Activated B cell treated with CpG ODN at 0.5 μM for 24 hours (primary cell): ENCODE data around the gene CCDC149. TPM values are rescaled to one million over a fixed set of nuclear protein-coding genes. Genes with fewer than 3 reads are reported as not detected.

Experiments used
- ATAC-seq: fragments of 200-7000 bp; cut with Tn5 transposase; one replicate; pipeline ENCODE4 v1.10.0; 2021; ENCODE audit warnings: low read depth, mild to moderate bottlenecking, moderate library complexity
- CTCF ChIA-PET: fragments of 350-600 bp; sonication (Branson Sonifier 250); formaldehyde crosslinking; loops from one replicate; lab custom pipeline; 2021; ENCODE audit warnings: antibody characterized with exemption; lab: Charles Lee
- POLR2A ChIA-PET: fragments of 350-600 bp; sonication (Branson Sonifier 250); formaldehyde crosslinking; loops from one replicate; lab custom pipeline; 2021; ENCODE audit warnings: antibody characterized with exemption; lab: Charles Lee
- DNase-seq: peaks from one replicate; pipeline ENCODE4 v3.0.0; 2022
- H3K27ac Mint-ChIP-seq: one replicate; pipeline ENCODE4 v1.8.0; 2020; ENCODE audit warnings: mixed read lengths
- H3K27me3 Mint-ChIP-seq: one replicate; pipeline ENCODE4 v1.8.0; 2021; ENCODE audit warnings: mixed read lengths
- H3K36me3 Mint-ChIP-seq: one replicate; pipeline ENCODE4 v1.8.0; 2021; ENCODE audit warnings: low read depth, mixed read lengths
- H3K4me1 Mint-ChIP-seq: one replicate; pipeline ENCODE4 v1.8.0; 2021; ENCODE audit warnings: mixed read lengths
- H3K4me3 Mint-ChIP-seq: one replicate; pipeline ENCODE4 v1.8.0; 2020; ENCODE audit warnings: mild to moderate bottlenecking, mixed read lengths
- H3K9me3 Mint-ChIP-seq: one replicate; pipeline ENCODE4 v1.8.0; 2020; ENCODE audit warnings: mixed read lengths
- intact Hi-C: fragments of 100-400 bp; cut with micrococcal nuclease; formaldehyde crosslinking; loops from one replicate; pipeline ENCODE4 v1.15.1; 2024
- total RNA-seq: library from RNA; stranded (reverse); gene quantifications from 2 replicates; pipeline ENCODE4 v1.2.3, GENCODE V29; 2022
- TF ChIP-seq, protein P1 (sequence below): fragments of 200-600 bp; IDR thresholded peaks from one replicate; pipeline ENCODE4 v1.8.0; 2022; ENCODE audit warnings: antibody characterized with exemption, mild to moderate bottlenecking

The CCDC149 gene
- total RNA-seq, 1 donor from 2014 or later, result not detected

DNA sequence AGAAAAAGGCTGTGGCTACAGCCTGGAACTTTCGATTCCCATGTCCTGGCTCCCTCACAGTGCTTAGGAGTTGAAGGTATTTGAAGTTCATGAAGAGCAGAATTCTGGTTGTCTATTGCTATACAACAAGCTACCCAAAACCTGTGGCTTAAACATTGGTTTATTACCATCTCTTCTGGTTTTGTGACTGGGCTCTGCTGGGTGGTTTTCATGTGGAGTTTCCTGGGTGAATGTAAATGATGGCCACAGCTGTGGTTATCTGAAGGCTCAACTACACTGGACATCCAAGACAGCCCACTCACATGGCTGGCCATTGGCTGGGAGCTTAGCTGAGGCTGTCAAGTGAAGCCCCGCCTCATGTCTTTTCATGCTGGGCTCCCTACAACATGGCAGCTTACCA, 7.2 kb upstream of the CCDC149 start:
- no peaks in the 10 kb centered on the region for H3K4me1 Mint-ChIP-seq
- H3K4me3 Mint-ChIP-seq, result no peak overlapping the region
- DNase-seq (no peak), ATAC-seq (no peak)
- no peaks in the 10 kb centered on the region for H3K9me3 Mint-ChIP-seq
- no peak overlapping the region for H3K27ac Mint-ChIP-seq
- TF ChIP-seq, protein P1, sequence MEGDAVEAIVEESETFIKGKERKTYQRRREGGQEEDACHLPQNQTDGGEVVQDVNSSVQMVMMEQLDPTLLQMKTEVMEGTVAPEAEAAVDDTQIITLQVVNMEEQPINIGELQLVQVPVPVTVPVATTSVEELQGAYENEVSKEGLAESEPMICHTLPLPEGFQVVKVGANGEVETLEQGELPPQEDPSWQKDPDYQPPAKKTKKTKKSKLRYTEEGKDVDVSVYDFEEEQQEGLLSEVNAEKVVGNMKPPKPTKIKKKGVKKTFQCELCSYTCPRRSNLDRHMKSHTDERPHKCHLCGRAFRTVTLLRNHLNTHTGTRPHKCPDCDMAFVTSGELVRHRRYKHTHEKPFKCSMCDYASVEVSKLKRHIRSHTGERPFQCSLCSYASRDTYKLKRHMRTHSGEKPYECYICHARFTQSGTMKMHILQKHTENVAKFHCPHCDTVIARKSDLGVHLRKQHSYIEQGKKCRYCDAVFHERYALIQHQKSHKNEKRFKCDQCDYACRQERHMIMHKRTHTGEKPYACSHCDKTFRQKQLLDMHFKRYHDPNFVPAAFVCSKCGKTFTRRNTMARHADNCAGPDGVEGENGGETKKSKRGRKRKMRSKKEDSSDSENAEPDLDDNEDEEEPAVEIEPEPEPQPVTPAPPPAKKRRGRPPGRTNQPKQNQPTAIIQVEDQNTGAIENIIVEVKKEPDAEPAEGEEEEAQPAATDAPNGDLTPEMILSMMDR, result no peak
- peaks cover 14% of the 10 kb centered on the region for H3K27me3 Mint-ChIP-seq
- H3K36me3 Mint-ChIP-seq, result no peaks in the 10 kb centered on the region
- POLR2A ChIA-PET, result no interaction called here
- CTCF ChIA-PET, result no interaction called here
- intact Hi-C loops, result no loop called here

DNA sequence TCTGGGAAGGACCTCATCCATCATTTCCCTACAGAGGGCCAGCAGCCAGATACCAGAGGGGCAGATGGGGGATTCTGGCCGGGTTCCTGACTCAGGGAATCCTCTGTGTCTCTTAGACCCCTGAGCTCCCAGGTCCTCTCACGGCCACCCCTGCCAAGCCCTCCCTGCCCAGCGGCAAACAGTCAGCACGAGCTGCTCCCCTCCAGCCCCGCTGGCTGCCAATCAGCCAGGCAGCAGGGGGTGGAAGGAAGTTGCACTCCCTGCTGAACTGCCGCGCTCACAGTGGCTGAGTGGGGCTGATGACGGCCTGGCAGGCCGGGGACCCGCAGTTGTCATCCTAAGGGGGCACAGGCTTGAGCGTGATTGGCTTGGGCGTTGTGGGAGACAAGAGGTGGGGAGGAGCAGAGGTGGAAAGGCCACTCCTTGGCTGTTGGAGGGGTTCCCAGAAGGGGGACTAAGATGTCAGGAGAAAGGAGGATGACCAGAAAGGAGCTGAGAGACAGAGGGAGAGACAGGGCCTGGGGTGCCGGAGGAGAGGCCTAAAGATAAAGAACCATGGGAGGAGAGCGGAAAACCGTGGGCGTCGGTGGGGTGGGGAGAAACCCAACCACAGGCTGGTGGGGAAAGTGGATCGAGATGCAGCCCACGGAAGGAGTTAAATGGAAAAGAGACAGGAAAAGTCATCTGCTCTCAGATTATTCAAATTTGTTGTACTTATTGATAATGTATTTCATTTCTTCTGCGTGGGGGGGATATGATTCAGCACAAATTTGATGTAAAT, 4.4 kb upstream of the CCDC149 start:
- no peak for ATAC-seq

DNA sequence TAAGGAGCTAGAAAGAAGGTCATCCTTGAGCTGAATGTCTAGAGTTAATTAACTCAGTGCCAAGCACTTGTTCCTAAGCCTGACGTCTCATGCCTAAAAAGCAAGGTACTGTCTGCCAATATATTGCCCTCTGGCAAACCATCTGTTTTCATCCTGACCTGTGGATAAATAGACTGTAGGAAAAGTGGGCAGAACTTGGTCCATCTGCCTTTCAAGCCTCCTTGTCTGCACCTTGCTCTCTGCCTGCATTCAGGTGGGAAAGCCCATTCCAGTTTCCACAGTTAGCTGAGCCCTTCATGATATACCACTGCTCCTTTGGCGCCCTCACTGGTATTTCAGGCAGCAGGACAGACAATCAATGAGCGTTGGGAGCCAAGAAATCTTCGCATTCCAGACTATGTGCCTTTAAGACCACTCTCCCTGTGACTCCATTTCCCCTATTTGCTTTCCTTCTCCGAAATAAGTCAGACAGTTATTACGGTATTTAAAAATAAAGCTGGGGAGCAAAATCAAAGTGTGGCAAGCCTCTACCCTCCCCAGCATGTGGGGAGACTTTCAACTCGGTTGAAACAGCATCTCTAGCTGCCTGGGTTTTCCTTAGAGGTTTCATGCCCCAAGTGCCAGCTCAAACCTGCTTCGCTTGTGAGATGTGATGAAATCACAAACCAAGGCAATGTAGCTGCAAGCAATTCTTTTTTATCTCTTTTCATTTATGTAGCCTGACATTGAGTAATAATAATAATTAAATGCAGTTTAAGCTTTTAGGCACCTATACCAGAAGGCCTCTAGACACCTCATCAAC, 2.5 kb upstream of the CCDC149 start:
- H3K36me3 Mint-ChIP-seq, result no peaks in the 10 kb centered on the region
- TF ChIP-seq, protein P1, result no peak
- no peak overlapping the region for H3K27ac Mint-ChIP-seq
- no peak for ATAC-seq
- intact Hi-C loops, result no loop called here
- CTCF ChIA-PET, result no interaction called here
- POLR2A ChIA-PET, result no interaction called here
- DNase-seq, result no peak
- H3K4me1 Mint-ChIP-seq, result peaks cover 4% of the 10 kb centered on the region
- H3K27me3 Mint-ChIP-seq, result peaks cover 37% of the 10 kb centered on the region
- no peaks in the 10 kb centered on the region for H3K9me3 Mint-ChIP-seq
- H3K4me3 Mint-ChIP-seq, result no peak overlapping the region

More for the DNA sequence above, 4.4 kb upstream of the CCDC149 start:
- Mint-ChIP-seq H3K4me3 (no peak overlapping the region), H3K27ac (no peak overlapping the region), H3K9me3 (no peaks in the 10 kb centered on the region), H3K36me3 (no peaks in the 10 kb centered on the region), H3K4me1 (peaks cover 2% of the 10 kb centered on the region), H3K27me3 (peaks cover 25% of the 10 kb centered on the region)
- intact Hi-C loops, result no loop called here
- POLR2A ChIA-PET, result no interaction called here
- no peak for DNase-seq
- TF ChIP-seq, protein P1, result no peak
- CTCF ChIA-PET, result no interaction called here

DNA sequence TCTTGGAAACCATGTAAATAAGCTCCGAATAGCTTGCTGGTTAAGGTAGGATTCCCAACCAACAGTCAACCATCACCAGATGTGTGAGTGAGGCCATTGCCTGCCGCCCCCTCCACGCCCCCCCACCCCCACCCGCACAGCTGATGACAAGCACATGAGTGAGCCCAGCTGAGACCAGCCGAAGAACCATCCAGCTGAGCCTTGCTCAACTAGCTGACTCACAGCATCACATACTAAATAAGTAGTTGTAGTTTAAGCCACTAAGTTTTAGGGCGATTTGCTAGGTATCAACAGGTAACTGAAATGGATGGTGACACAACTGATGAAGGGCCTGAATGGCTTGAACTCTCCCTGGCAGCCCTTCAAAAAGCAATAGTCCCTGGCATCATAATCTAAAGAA, 1.6 kb upstream of the CCDC149 start:
- Mint-ChIP-seq H3K36me3 (no peaks in the 10 kb centered on the region), H3K27me3 (peaks cover 37% of the 10 kb centered on the region), H3K4me3 (no peak overlapping the region), H3K27ac (no peak overlapping the region), H3K4me1 (peaks cover 4% of the 10 kb centered on the region), H3K9me3 (peaks cover 4% of the 10 kb centered on the region)
- TF ChIP-seq, protein P1, result no peak
- intact Hi-C loops, result no loop called here
- ChIA-PET CTCF (no interaction called here), POLR2A (no interaction called here)
- no peak for DNase-seq
- no peak for ATAC-seq

DNA sequence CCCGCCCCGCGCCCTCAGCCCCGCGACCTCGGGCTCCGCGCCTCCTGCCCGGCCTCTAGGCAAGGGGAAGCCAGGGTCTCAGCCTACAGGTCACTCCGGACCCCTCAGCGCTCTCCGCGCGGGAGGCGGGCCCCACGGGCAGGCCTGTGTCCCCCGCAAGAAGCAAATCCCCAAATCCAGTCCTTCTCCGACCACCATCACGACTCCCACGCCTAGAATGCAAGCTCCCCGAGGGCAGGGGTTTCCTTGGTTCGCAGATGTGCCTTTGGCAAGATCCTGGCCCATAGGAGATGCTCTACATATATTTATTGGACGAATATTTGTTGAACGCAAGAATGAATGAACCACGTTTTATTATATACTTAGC, 260 bp upstream of the CCDC149 start:
- ChIA-PET POLR2A (no interaction called here), CTCF (no interaction called here)
- H3K27ac Mint-ChIP-seq, result no peak overlapping the region
- TF ChIP-seq, protein P1, result no peak
- peaks cover 4% of the 10 kb centered on the region for H3K4me1 Mint-ChIP-seq
- intact Hi-C loops, result no loop called here
- H3K9me3 Mint-ChIP-seq, result peaks cover 4% of the 10 kb centered on the region
- peak overlapping the region; percentile 26 for H3K4me3 Mint-ChIP-seq
- peaks cover 37% of the 10 kb centered on the region for H3K27me3 Mint-ChIP-seq
- DNase-seq, result no peak
- no peaks in the 10 kb centered on the region for H3K36me3 Mint-ChIP-seq
- ATAC-seq, result no peak
